GM19455 (cell line): Measurements from ENCODE around the gene CLEC4G.

Source experiments
- ATAC-seq: cut with Tn5 transposase; IDR thresholded peaks from one replicate; pipeline ENCODE4 v1.9.1; 2021; ENCODE audit not compliant: unreplicated experiment

The CLEC4G gene

GRCh38 chr19:7729831-7730285, 2.1 kb downstream of the CLEC4G start:
- ATAC-seq = no peak

- ATAC-seq = no peak
These were observed 2.7 kb downstream of the CLEC4G start for GRCh38 chr19:7729211-7729610.

- no peak for ATAC-seq
These were observed 6.1 kb downstream of the CLEC4G start for GRCh38 chr19:7725791-7726190.

GRCh38 chr19:7722231-7722651, 9.7 kb downstream of the CLEC4G start:
- no peak for ATAC-seq

DNA sequence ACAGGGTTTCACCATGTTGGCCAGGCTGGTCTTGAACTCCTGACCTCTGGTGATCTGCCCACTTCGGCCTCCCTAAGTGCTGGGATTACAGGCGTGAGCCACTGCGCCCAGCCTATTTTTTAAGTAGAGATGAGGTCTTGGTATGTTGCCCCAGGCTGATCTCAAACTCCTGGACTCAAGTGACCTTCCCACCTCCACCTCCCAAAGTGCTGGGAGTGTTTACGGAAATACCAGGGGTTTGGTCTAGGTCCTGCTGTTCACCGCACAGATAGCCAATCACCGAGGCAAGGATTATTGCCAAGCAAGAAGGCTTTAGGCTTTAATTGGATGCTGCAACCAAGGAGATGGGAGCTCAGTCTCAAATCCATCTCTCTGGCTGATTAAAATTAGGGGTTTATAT, 11.6 kb downstream of the CLEC4G start:
- no peak for ATAC-seq

GRCh38 chr19:7718668-7719067, 13.2 kb downstream of the CLEC4G start:
- ATAC-seq = no peak

DNA sequence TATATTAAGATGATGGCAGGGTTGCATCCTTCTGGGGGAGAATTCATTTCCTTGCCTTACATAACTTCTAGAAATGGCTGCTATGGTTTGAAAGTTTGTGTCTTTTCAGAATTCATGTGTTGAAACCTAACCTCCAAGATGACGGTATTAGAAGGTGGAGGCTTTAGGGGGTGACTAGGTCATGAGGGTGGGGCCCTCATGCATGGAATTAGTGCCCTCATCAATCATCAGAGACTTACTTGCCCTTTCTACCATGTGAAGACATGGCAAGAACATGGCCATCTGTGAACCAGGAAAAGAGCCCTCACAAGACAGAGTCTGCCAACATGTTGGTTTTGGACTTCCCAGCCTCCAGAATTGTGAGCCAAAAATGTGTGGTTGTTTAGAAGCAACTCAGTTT, 15.1 kb downstream of the CLEC4G start:
- no peak for ATAC-seq

DNA sequence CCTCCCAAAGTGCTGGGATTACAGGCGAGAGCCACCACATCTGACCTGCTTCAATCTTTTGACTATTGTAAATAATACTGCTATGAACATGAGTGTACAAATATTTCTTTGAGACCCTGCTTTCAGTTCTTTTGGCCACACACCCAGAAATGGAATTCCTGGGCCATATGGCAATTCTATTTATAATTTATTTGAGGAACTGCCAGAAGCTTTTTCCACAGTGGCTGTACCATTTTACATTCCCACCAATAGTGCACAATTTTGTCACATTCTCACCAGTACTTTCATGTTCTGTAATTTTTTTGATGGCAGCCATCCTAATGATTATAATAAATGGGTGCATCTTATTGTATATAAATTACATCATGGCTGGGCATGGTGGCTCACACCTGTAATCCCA, 16.2 kb downstream of the CLEC4G start:
- ATAC-seq = no peak

- ATAC-seq = no peak
These were observed 21.3 kb downstream of the CLEC4G start for GRCh38 chr19:7710616-7711015.

DNA sequence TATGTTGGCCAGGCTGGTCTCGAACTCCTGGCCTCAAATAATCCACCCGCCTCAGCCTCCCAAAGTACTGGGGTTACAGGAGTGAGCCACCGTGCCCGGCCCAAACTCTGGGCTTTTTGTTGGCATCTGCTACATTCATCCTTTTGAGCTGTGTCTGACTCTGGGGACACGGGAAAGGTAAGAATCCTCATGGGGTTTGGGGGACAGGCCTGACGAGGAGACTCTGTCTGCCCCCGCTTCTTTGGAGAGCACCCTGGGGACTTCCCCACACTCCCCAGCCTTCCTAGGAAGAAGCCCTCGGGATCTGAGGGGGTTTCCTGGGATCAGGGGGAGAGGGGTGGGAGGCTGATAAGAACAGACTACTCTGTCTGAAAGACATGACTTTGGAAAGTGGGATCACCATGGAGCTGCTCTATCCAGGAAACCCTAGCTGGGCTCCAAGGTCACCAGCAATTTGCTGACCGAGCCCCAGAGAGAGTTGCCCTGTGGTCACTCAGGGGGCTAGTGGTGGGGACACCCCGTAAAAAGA, 21.9 kb downstream of the CLEC4G start:
- no peak for ATAC-seq

- no peak for ATAC-seq
These were observed 24.9 kb downstream of the CLEC4G start for GRCh38 chr19:7706955-7707456.

GRCh38 chr19:7706188-7706954, 25.5 kb downstream of the CLEC4G start:
- ATAC-seq = no peak

DNA sequence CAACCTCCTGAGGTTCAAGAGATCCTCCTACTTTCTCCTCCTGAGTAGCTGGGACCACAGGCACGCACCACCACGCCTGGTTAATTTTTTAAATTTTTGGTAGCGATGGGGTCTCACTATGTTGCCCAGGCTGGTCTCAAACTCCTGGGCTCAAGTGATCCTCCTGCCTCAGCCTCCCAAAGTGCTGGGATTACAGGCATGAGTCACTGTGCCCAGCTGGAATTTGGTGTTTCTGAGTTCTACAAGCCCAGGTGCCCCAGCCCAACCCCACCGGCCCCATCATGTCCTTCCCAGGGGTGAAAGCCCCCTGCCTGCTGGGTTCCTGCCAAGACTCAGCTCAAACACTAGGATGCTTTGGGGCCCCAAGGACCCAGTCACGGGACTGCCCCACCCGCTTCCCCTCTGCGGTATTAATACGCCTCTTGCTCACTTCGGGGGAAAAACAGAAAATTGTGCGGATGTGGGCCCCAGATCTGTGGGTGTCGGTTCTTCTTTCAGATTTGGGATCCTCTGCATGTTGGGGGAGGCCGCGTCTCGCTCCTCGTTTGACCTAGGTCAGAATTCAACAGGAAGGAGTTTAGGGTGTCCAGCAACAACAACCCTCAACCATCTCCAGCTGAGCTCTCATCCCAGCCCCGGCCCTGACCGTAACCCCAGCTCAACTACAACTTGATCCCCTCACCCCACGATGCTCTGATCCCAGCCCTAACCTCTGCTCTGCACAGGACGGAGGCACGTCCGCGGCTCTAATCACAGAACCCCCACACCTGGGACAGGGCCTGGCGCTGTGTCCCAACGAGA, 26.3 kb downstream of the CLEC4G start:
- no peak for ATAC-seq

- ATAC-seq = no peak
These were observed 27.4 kb downstream of the CLEC4G start for GRCh38 chr19:7704280-7705060.

- ATAC-seq = no peak
These were observed 28.6 kb downstream of the CLEC4G start for GRCh38 chr19:7703332-7703731.

DNA sequence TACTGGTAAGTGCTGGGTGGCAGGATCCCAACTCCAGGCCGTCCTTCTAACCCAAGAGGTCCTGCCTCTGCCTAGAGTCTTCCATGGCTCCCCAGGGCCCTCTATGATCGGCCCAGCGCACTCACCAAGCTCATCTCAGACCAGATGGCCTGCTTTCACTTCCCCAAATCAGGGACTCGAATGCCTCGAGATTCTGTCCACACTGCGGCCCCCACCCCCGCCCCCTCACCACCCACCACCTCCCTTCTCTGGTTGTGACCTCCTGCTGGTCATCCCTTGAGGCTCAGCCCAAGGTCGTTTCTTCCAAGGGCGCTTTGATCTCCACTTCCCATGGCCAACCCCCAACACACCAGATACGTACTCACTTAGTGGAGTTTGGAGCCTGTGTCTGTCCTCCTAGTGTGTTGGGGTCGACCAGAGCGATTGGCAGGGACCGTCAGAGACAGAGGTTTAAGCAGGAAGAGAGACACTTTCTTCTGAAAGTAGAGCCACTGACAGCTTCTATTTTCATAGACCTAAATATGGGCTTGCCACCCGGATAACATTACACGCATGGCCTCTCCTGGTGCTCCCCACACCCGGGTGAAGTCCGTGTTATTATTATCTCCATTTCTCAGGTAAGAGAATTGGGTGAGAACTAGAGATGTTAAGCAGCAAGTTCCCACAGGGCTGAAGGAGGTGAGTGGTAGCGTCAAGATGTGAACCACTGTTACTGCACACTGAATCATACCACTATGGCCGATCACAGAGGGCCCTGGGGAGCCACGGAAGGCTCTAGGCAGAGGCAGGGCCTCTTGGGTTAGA, 30.1 kb downstream of the CLEC4G start, which contains the start of gene FCER2:
FCER2 (minus strand) TSS at position 478 of the 804 bp plus-strand sequence. CDS start 2,371 bp downstream, outside the sequence.
- ATAC-seq = peak; percentile 47

- ATAC-seq = no peak
These were observed 30.8 kb downstream of the CLEC4G start for GRCh38 chr19:7701049-7701653.

- no peak for ATAC-seq
These were observed 32.2 kb downstream of the CLEC4G start for GRCh38 chr19:7699417-7700401.
